SK-N-SH (cell line): ENCODE results near the gene ATP11B. TPM values are rescaled to one million over a fixed set of nuclear protein-coding genes. Genes with fewer than 3 reads are reported as not detected.

Source experiments
- CTCF ChIA-PET: fragments of 300-600, 350-600 bp; formaldehyde crosslinking; extraction: SDS; loops from one replicate; lab custom pipeline; 2021; lab: Yijun Ruan, JAX
- POLR2A ChIA-PET: fragments of 350-600 bp; sonication (Branson Sonifier 250); formaldehyde crosslinking; extraction: SDS; loops from one replicate; lab custom pipeline; 2020; ENCODE audit warnings: antibody characterized with exemption, inconsistent platforms; lab: Yijun Ruan, JAX
- DNase-seq: peaks from one replicate; pipeline ENCODE4 v3.0.0; 2012
- H2AFZ ChIP-seq: fragments of 200-600 bp; sonication (generic); 2 replicates; pipeline ENCODE4 v1.8.1; 2016; ENCODE audit warnings: antibody characterized with exemption, mild to moderate bottlenecking, low read depth
- H3F3A ChIP-seq: fragments of 200-600 bp; sonication (generic); replicated peaks from 2 replicates; pipeline ENCODE3; 2016; ENCODE audit warnings: antibody characterized with exemption, mild to moderate bottlenecking; ENCODE audit not compliant: insufficient read depth
- H3K27ac ChIP-seq, 2 experiments: fragments of 200-500 bp in 1 of 2; fragments of 200-600 bp in 1 of 2; sonication (Bioruptor generic) in 1 of 2; sonication (generic), shearing (Covaris generic) in 1 of 2; 2 replicates each; pipeline versions ENCODE4 v1.5.1 to v1.6.1; 2014 to 2016; ENCODE audit warnings: low read depth in 2 of 2, inconsistent platforms in 1 of 2, low read length in 1 of 2, mild to moderate bottlenecking in 1 of 2, mixed read lengths in 1 of 2
- H3K27me3 ChIP-seq: fragments of 200-600 bp; sonication (generic), shearing (Covaris generic); 2 replicates; pipeline ENCODE4 v1.6.1; 2016; ENCODE audit warnings: mixed run types; ENCODE audit not compliant: insufficient read depth
- H3K36me3 ChIP-seq, 2 experiments: fragments of 200-500 bp in 1 of 2; fragments of 200-600 bp in 1 of 2; sonication (Bioruptor generic) in 1 of 2; sonication (generic) in 1 of 2; replicated peaks in 1 of 2; 2 replicates each; pipeline versions ENCODE3 to v1.5.1; 2014 to 2016; ENCODE audit warnings: low read length in 1 of 2, mild to moderate bottlenecking in 1 of 2; ENCODE audit not compliant: insufficient read depth in 2 of 2, control insufficient read depth in 1 of 2
- H3K4me1 ChIP-seq, 2 experiments: fragments of 200-500 bp in 1 of 2; fragments of 200-600 bp in 1 of 2; sonication (Bioruptor generic) in 1 of 2; sonication (generic), shearing (Covaris generic) in 1 of 2; 2 replicates each; pipeline versions ENCODE4 v1.5.1 to v1.6.1; 2014 to 2016; ENCODE audit warnings: low read depth in 1 of 2, low read length in 1 of 2, mixed run types in 1 of 2; ENCODE audit not compliant: insufficient read depth in 2 of 2, control insufficient read depth in 1 of 2
- H3K4me2 ChIP-seq: fragments of 200-600 bp; sonication (generic), shearing (Covaris generic); 2 replicates; pipeline ENCODE4 v1.6.1; 2017; ENCODE audit warnings: mixed run types
- H3K4me3 ChIP-seq, 2 experiments: fragments of 200-500 bp in 1 of 2; fragments of 200-600 bp in 1 of 2; sonication (Bioruptor generic) in 1 of 2; sonication (generic), shearing (Covaris generic) in 1 of 2; 2 replicates each; pipeline versions ENCODE4 v1.5.1 to v1.8.1; 2014 to 2016; ENCODE audit warnings: low read depth in 2 of 2, inconsistent platforms in 1 of 2, low read length in 1 of 2, mild to moderate bottlenecking in 1 of 2, mixed read lengths in 1 of 2, moderate library complexity in 1 of 2
- H3K79me2 ChIP-seq: fragments of 200-600 bp; sonication (generic); 2 replicates; pipeline ENCODE4 v1.8.1; 2017; ENCODE audit warnings: mild to moderate bottlenecking; ENCODE audit not compliant: insufficient read depth
- H3K9ac ChIP-seq: fragments of 200-600 bp; sonication (generic); 2 replicates; pipeline ENCODE4 v1.6.1; 2017; ENCODE audit warnings: mixed run types
- H3K9me2 ChIP-seq: fragments of 200-600 bp; sonication (generic); 2 replicates; pipeline ENCODE4 v1.6.1; 2017; ENCODE audit warnings: mixed run types
- H3K9me3 ChIP-seq: fragments of 200-600 bp; sonication (generic); 2 replicates; pipeline ENCODE4 v1.6.1; 2017; ENCODE audit warnings: mixed run types, mild to moderate bottlenecking, moderate library complexity
- H4K20me1 ChIP-seq: fragments of 200-600 bp; sonication (generic); 2 replicates; pipeline ENCODE4 v1.6.1; 2017; ENCODE audit warnings: mild to moderate bottlenecking, mixed run types; ENCODE audit not compliant: insufficient read depth
- FOSL2 ChIP-seq: IDR thresholded peaks from 2 replicates; pipeline ENCODE4 v1.4.0; 2012; ENCODE audit warnings: low read depth, mild to moderate bottlenecking, moderate library complexity, borderline replicate concordance
- GATA2 ChIP-seq: sonication (generic); formaldehyde crosslinking; IDR thresholded peaks from 2 replicates; pipeline ENCODE4 v1.5.0; 2020; ENCODE audit warnings: mild to moderate bottlenecking, missing genetic modification reagents
- MEF2A ChIP-seq: IDR thresholded peaks from 2 replicates; pipeline ENCODE4 v1.4.0; 2012; ENCODE audit warnings: low read depth, borderline replicate concordance
- SMC3 ChIP-seq: IDR thresholded peaks from 2 replicates; pipeline ENCODE4 v1.6.1; 2012; ENCODE audit warnings: low read depth, low read length, improper control_type of control experiment
- TCF12 ChIP-seq: IDR thresholded peaks from 2 replicates; pipeline ENCODE4 v1.4.0; 2012
- WGBS: methylation state at CpG from one replicate; pipeline ENCODE4 v1.1.6; 2017; ENCODE audit warnings: low lambda C conversion rate; 5-methylcytosine and 5-hydroxymethylcytosine counted together
- polyA plus RNA-seq, 3 experiments: library from polyadenylated mRNA; depleted of rRNA; stranded (reverse); fragments of >200 nt; gene quantifications; 2 replicates each; pipeline ENCODE4 v1.2.3, GENCODE V29; 2012
- TF ChIP-seq, protein P1 (sequence below): IDR thresholded peaks from 2 replicates; pipeline ENCODE4; 2012
- TF ChIP-seq, protein P2 (sequence below): IDR thresholded peaks from 2 replicates; pipeline ENCODE4 v1.6.1; 2012; ENCODE audit warnings: mild to moderate bottlenecking, low read depth, low read length, moderate library complexity
- TF ChIP-seq, protein P3 (sequence below): fragments of 150-350 bp; IDR thresholded peaks from 2 replicates; pipeline ENCODE4 v1.6.1; 2016; ENCODE audit warnings: mild to moderate bottlenecking, low read depth, low read length

Gene ATP11B
- polyA plus RNA-seq, 1 of the 3 experiments (the other 2 are of a cell fraction), result 8.7 TPM

DNA sequence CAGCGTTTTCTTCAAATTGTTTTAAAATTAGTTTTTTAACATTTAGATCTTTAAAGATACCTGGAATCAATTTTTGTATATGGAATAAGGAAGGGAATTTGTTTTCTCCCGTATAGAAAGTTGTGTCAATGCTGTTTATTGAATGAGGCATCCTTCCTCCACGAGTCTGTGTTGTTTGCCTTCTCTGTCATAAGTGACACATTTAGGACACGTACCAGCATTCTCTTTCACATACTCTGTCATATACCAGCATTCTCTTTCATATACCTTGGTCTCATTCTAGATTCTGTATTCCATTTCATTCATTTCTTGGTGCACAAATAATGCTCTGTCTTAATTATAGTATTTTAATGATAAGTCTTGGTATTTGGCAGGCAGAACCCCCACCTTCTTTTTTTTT, 10.3 kb downstream of the ATP11B start:
- H3K9me2 ChIP-seq, result no peaks in the 10 kb centered on the region
- no peaks in the 10 kb centered on the region for H3K9me3 ChIP-seq
- H3K9ac ChIP-seq, result no peak overlapping the region
- DNase-seq, result no peak
- no peak overlapping the region for H3K4me3 ChIP-seq
- WGBS, result 89% methylated on average over 4 of the region's 4 CpGs
- ChIA-PET POLR2A (no interaction called here), CTCF (interaction anchor here (1.1 kb wide), 1 partner anchor 10 kb away, joined by 3 read pairs; the partner anchor contains the start of gene ATP11B)
- TF ChIP-seq MEF2A, result no peak
- no peak for TF ChIP-seq FOSL2
- TF ChIP-seq, protein P1, sequence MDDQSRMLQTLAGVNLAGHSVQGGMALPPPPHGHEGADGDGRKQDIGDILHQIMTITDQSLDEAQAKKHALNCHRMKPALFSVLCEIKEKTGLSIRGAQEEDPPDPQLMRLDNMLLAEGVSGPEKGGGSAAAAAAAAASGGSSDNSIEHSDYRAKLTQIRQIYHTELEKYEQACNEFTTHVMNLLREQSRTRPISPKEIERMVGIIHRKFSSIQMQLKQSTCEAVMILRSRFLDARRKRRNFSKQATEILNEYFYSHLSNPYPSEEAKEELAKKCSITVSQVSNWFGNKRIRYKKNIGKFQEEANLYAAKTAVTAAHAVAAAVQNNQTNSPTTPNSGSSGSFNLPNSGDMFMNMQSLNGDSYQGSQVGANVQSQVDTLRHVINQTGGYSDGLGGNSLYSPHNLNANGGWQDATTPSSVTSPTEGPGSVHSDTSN, result no peak
- TF ChIP-seq SMC3, result no peak
- TF ChIP-seq, protein P2, sequence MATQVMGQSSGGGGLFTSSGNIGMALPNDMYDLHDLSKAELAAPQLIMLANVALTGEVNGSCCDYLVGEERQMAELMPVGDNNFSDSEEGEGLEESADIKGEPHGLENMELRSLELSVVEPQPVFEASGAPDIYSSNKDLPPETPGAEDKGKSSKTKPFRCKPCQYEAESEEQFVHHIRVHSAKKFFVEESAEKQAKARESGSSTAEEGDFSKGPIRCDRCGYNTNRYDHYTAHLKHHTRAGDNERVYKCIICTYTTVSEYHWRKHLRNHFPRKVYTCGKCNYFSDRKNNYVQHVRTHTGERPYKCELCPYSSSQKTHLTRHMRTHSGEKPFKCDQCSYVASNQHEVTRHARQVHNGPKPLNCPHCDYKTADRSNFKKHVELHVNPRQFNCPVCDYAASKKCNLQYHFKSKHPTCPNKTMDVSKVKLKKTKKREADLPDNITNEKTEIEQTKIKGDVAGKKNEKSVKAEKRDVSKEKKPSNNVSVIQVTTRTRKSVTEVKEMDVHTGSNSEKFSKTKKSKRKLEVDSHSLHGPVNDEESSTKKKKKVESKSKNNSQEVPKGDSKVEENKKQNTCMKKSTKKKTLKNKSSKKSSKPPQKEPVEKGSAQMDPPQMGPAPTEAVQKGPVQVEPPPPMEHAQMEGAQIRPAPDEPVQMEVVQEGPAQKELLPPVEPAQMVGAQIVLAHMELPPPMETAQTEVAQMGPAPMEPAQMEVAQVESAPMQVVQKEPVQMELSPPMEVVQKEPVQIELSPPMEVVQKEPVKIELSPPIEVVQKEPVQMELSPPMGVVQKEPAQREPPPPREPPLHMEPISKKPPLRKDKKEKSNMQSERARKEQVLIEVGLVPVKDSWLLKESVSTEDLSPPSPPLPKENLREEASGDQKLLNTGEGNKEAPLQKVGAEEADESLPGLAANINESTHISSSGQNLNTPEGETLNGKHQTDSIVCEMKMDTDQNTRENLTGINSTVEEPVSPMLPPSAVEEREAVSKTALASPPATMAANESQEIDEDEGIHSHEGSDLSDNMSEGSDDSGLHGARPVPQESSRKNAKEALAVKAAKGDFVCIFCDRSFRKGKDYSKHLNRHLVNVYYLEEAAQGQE, result no peak
- no peak overlapping the region for H2AFZ ChIP-seq
- no peaks in the 10 kb centered on the region for H3K27me3 ChIP-seq
- peaks cover 99% of the 10 kb centered on the region for H3K79me2 ChIP-seq
- H3F3A ChIP-seq, result peaks cover 10% of the 10 kb centered on the region
- peaks cover 0 to 9% of the 10 kb centered on the region in 2 experiments for H3K36me3 ChIP-seq
- no peaks in the 10 kb centered on the region; a peak in 1 of 4 replicates for H3K4me1 ChIP-seq
- peaks cover 61% of the 10 kb centered on the region for H4K20me1 ChIP-seq
- H3K27ac ChIP-seq, result no peak overlapping the region
- no peak overlapping the region for H3K4me2 ChIP-seq

DNA sequence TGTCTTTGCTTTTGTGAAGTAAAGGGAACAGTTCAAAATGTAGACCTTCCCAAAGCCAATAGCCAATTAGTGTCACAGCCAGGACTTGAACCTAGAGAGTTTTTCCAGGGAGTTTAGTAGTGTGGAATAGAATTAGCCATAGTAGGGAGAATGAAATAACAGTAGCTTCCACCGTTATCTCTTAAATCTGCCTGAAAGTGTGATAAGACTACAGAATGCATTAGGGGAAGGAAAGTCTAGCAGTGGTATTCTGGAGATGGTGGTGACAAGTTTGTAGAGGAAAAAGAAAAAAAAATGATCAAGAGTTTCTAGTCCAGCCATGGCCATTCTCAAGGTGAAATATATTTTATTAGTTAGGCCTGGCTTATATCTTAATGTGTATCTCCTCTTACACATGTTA, 13.8 kb downstream of the ATP11B start:
- ChIA-PET POLR2A (no interaction called here), CTCF (interaction anchor here (1.2 to 2.0 kb wide), 2 partner anchors 13 to 30 kb away, joined by 3 to 9 read pairs; partner anchors contain the start of gene ATP11B)
- peaks cover 57% of the 10 kb centered on the region for H4K20me1 ChIP-seq
- H3K9me3 ChIP-seq, result no peaks in the 10 kb centered on the region
- H3K4me3 ChIP-seq, result no peak overlapping the region
- no peaks in the 10 kb centered on the region for H3K27me3 ChIP-seq
- DNase-seq, result no peak
- no peak overlapping the region for H3K27ac ChIP-seq
- peaks cover 16% of the 10 kb centered on the region for H3F3A ChIP-seq
- 58% methylated on average over 1 of the region's 1 CpG for WGBS
- H2AFZ ChIP-seq, result no peak overlapping the region
- H3K4me1 ChIP-seq, result peaks cover 4 to 14% of the 10 kb centered on the region in 2 experiments; a peak in 3 of 4 replicates
- no peak overlapping the region for H3K9ac ChIP-seq
- peaks cover 99% of the 10 kb centered on the region for H3K79me2 ChIP-seq
- H3K9me2 ChIP-seq, result no peaks in the 10 kb centered on the region
- peaks cover 0 to 4% of the 10 kb centered on the region in 2 experiments for H3K36me3 ChIP-seq
- TF ChIP-seq TCF12, result no peak
- peak; percentile 25; the same call in 1 of the 2 replicates for TF ChIP-seq GATA2 (CRISPR knock-in tag)
- TF ChIP-seq, protein P3, sequence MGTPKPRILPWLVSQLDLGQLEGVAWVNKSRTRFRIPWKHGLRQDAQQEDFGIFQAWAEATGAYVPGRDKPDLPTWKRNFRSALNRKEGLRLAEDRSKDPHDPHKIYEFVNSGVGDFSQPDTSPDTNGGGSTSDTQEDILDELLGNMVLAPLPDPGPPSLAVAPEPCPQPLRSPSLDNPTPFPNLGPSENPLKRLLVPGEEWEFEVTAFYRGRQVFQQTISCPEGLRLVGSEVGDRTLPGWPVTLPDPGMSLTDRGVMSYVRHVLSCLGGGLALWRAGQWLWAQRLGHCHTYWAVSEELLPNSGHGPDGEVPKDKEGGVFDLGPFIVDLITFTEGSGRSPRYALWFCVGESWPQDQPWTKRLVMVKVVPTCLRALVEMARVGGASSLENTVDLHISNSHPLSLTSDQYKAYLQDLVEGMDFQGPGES, result no peak
- TF ChIP-seq FOSL2, result no peak
- no peak overlapping the region for H3K4me2 ChIP-seq
